Measurements from ENCODE around the gene GTF3A.
"Not testable (repeated sequence)": the region's sequence is repeated elsewhere in the genome, so short reads cannot be mapped to it uniquely, and the experiment has no call there.

Gene GTF3A

GRCh38 chr13:27395007-27395510 lies 29.4 kb upstream of the GTF3A start:
- DNase-seq (ENCODE audit: low read depth, low spot score), result no peak
- in situ Hi-C loops (cut with HindIII; ENCODE audit: low sequenced_read_pairs), result no loop called here
- H3K4me3 ChIP-seq (ENCODE audit: low read depth, low read length), result no peak overlapping the region
- no peak for TF ChIP-seq CTCF (IDR thresholded peaks at IDR 0.05; ENCODE audit: low read depth, low read length)

GRCh38 chr13:27396252-27396846 lies 28.1 kb upstream of the GTF3A start:
- H3K4me3 ChIP-seq (ENCODE audit: low read depth, low read length), result no peak overlapping the region
- no peak for TF ChIP-seq CTCF (IDR thresholded peaks at IDR 0.05; ENCODE audit: low read depth, low read length)
- DNase-seq (ENCODE audit: low read depth, low spot score), result no peak
- in situ Hi-C loops (cut with HindIII; ENCODE audit: low sequenced_read_pairs), result no loop called here

GRCh38 chr13:27398360-27398759 lies 26.1 kb upstream of the GTF3A start:
- in situ Hi-C loops (cut with HindIII; ENCODE audit: low sequenced_read_pairs), result no loop called here
- no peak for DNase-seq (ENCODE audit: low read depth, low spot score)
- no peak for TF ChIP-seq CTCF (IDR thresholded peaks at IDR 0.05; ENCODE audit: low read depth, low read length)
- H3K4me3 ChIP-seq (ENCODE audit: low read depth, low read length), result no peak overlapping the region

- DNase-seq (ENCODE audit: low read depth, low spot score); H3K4me3 ChIP-seq (ENCODE audit: low read depth, low read length); in situ Hi-C loops (cut with HindIII; ENCODE audit: low sequenced_read_pairs): not testable (repeated sequence)
Measured at GRCh38 chr13:27400405-27400804, 24.0 kb upstream of the GTF3A start.

GRCh38 chr13:27401210-27401609 lies 23.2 kb upstream of the GTF3A start:
- in situ Hi-C loops (cut with HindIII; ENCODE audit: low sequenced_read_pairs), result no loop called here
- no peak for TF ChIP-seq CTCF (IDR thresholded peaks at IDR 0.05; ENCODE audit: low read depth, low read length)
- no peak overlapping the region for H3K4me3 ChIP-seq (ENCODE audit: low read depth, low read length)
- no peak for DNase-seq (ENCODE audit: low read depth, low spot score)

GRCh38 chr13:27403203-27403678 lies 21.2 kb upstream of the GTF3A start:
- TF ChIP-seq CTCF (IDR thresholded peaks at IDR 0.05; ENCODE audit: low read depth, low read length), result no peak
- no peak overlapping the region for H3K4me3 ChIP-seq (ENCODE audit: low read depth, low read length)
- DNase-seq (ENCODE audit: low read depth, low spot score), result peak; percentile 50
- in situ Hi-C loops (cut with HindIII; ENCODE audit: low sequenced_read_pairs), result no loop called here

- TF ChIP-seq CTCF (IDR thresholded peaks at IDR 0.05; ENCODE audit: low read depth, low read length), result no peak
- no peak for DNase-seq (ENCODE audit: low read depth, low spot score)
- H3K4me3 ChIP-seq (ENCODE audit: low read depth, low read length), result no peak overlapping the region
- in situ Hi-C loops (cut with HindIII; ENCODE audit: low sequenced_read_pairs), result no loop called here
Measured at GRCh38 chr13:27403727-27404385, 20.6 kb upstream of the GTF3A start.
